Measurements from ENCODE around the gene EFCC1. TPM values are rescaled to one million over a fixed set of nuclear protein-coding genes. Genes with fewer than 3 reads are reported as not detected.

The EFCC1 gene
- total and polyA plus RNA-seq, 2 experiments from 2014 or later: 0.23 to 0.50 TPM

DNA sequence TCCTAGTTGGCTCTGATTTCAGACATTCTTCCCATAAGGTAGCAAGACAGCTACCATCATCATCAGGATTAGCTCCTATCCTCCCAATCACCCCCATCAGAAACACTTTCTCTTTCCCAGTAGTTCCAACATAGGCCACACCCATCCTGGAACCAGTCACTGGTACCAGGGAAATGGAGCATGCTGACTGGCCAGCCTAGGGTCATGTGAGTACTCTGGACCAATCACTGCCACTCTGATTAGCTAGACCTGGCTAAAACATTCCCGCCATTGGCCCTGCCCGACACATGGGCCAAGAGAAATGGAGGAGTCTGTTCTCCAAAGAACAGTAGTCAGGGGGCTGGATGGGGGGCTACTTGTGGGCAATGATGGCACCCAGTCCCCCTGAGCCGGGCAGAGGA, 12.4 kb downstream of the EFCC1 start:
- no peak for TF ChIP-seq CTCF (IDR thresholded peaks at IDR 0.05; ENCODE audit: poor library complexity)
- TF ChIP-seq EZH2phosphoT487 (IDR thresholded peaks at IDR 0.05; ENCODE audit: low read depth, severe bottlenecking, unreplicated experiment): no peak
- no peak for TF ChIP-seq EZH2 (IDR thresholded peaks at IDR 0.05; ENCODE audit: borderline replicate concordance)
- Histone ChIP-seq H3K27ac (no peak overlapping the region), H3K9me2 (replicated peaks; ENCODE audit: insufficient read depth) (no peaks in the 10 kb centered on the region), H2AFZ (no peak overlapping the region), H3K4me2 (no peak overlapping the region), H3K9me3 (ENCODE audit: low read depth) (no peaks in the 10 kb centered on the region), H4K20me1 (ENCODE audit: insufficient read depth, poor library complexity, severe bottlenecking) (no peaks in the 10 kb centered on the region), H3K4me3 (no peak overlapping the region), H3K36me3 (replicated peaks; ENCODE audit: insufficient read depth, low read depth) (no peaks in the 10 kb centered on the region), H3K79me2 (no peaks in the 10 kb centered on the region), H3K27me3 (no peaks in the 10 kb centered on the region), H3K4me1 (ENCODE audit: insufficient read depth) (peaks cover 6% of the 10 kb centered on the region)
- whole genome bisulfite sequencing (ENCODE audit: low lambda C conversion rate, missing lambda C conversion rate): 87% methylated on average over 3 of the region's 3 CpGs
- DNase-seq (ENCODE audit: low spot score): no peak

- H3K36me3 ChIP-seq (replicated peaks; ENCODE audit: insufficient read depth, low read depth): no peaks in the 10 kb centered on the region
- peaks cover 6% of the 10 kb centered on the region for H3K4me1 ChIP-seq (ENCODE audit: insufficient read depth)
- no peak overlapping the region for H2AFZ ChIP-seq
- H3K27me3 ChIP-seq: no peaks in the 10 kb centered on the region
- TF ChIP-seq EZH2phosphoT487 (IDR thresholded peaks at IDR 0.05; ENCODE audit: low read depth, severe bottlenecking, unreplicated experiment): no peak
- no peak for TF ChIP-seq EZH2 (IDR thresholded peaks at IDR 0.05; ENCODE audit: borderline replicate concordance)
- no peak for TF ChIP-seq CTCF (IDR thresholded peaks at IDR 0.05; ENCODE audit: poor library complexity)
- no peak for DNase-seq (ENCODE audit: low spot score)
- H3K27ac ChIP-seq: no peak overlapping the region
- H4K20me1 ChIP-seq (ENCODE audit: insufficient read depth, poor library complexity, severe bottlenecking): no peaks in the 10 kb centered on the region
- no peaks in the 10 kb centered on the region for H3K9me3 ChIP-seq (ENCODE audit: low read depth)
- no peaks in the 10 kb centered on the region for H3K9me2 ChIP-seq (replicated peaks; ENCODE audit: insufficient read depth)
- no peak overlapping the region for H3K4me2 ChIP-seq
- 79% methylated on average over 13 of the region's 13 CpGs for WGBS (ENCODE audit: low lambda C conversion rate, missing lambda C conversion rate)
- no peaks in the 10 kb centered on the region for H3K79me2 ChIP-seq
- no peak overlapping the region for H3K4me3 ChIP-seq
Observed at GRCh38 chr3:129014148-129014547, 13.0 kb downstream of the EFCC1 start.

- Histone ChIP-seq H3K9me3 (ENCODE audit: low read depth) (no peaks in the 10 kb centered on the region), H3K4me1 (ENCODE audit: insufficient read depth) (peaks cover 6% of the 10 kb centered on the region), H3K27ac (no peak overlapping the region), H2AFZ (no peak overlapping the region), H4K20me1 (ENCODE audit: insufficient read depth, poor library complexity, severe bottlenecking) (no peaks in the 10 kb centered on the region), H3K4me3 (no peak overlapping the region), H3K36me3 (replicated peaks; ENCODE audit: insufficient read depth, low read depth) (no peaks in the 10 kb centered on the region), H3K79me2 (no peaks in the 10 kb centered on the region), H3K9me2 (replicated peaks; ENCODE audit: insufficient read depth) (no peaks in the 10 kb centered on the region), H3K27me3 (no peaks in the 10 kb centered on the region), H3K4me2 (no peak overlapping the region)
- DNase-seq (ENCODE audit: low spot score): no peak
- no peak for TF ChIP-seq EZH2phosphoT487 (IDR thresholded peaks at IDR 0.05; ENCODE audit: low read depth, severe bottlenecking, unreplicated experiment)
- no peak for TF ChIP-seq CTCF (IDR thresholded peaks at IDR 0.05; ENCODE audit: poor library complexity)
- no peak for TF ChIP-seq EZH2 (IDR thresholded peaks at IDR 0.05; ENCODE audit: borderline replicate concordance)
- 89% methylated on average over 9 of the region's 9 CpGs for WGBS (ENCODE audit: low lambda C conversion rate, missing lambda C conversion rate)
Observed at GRCh38 chr3:129014793-129015345, 13.8 kb downstream of the EFCC1 start.
